ENCODE measurements around the gene FOXO6.

- no peak for TF ChIP-seq ZNF138 (CRISPR knock-in tag; conservative IDR thresholded peaks at IDR 0.05)
- no peak for TF ChIP-seq ZBTB43 (CRISPR knock-in tag; IDR thresholded peaks at IDR 0.05)
- TF ChIP-seq USF2 (CRISPR knock-in tag; IDR thresholded peaks at IDR 0.05) = no peak
- TF ChIP-seq CDX4 (CRISPR knock-in tag; IDR thresholded peaks at IDR 0.05; ENCODE audit: borderline replicate concordance) = no peak
- TF ChIP-seq CTCF (IDR thresholded peaks at IDR 0.05) = no peak
- TF ChIP-seq FOXK1 (CRISPR knock-in tag; IDR thresholded peaks at IDR 0.05) = no peak
- TF ChIP-seq RELA (CRISPR knock-in tag; IDR thresholded peaks at IDR 0.05; ENCODE audit: borderline replicate concordance) = no peak
- no peak for TF ChIP-seq CREB1 (CRISPR knock-in tag; IDR thresholded peaks at IDR 0.05)
- no peak for TF ChIP-seq ZNF232 (CRISPR knock-in tag; IDR thresholded peaks at IDR 0.05)
- no peak for TF ChIP-seq NR2C2 (CRISPR knock-in tag; IDR thresholded peaks at IDR 0.05)
- no peak for TF ChIP-seq TP53 (CRISPR knock-in tag; IDR thresholded peaks at IDR 0.05)
- TF ChIP-seq ELF4 (CRISPR knock-in tag; IDR thresholded peaks at IDR 0.05; ENCODE audit: low read depth) = no peak
- no peak for TF ChIP-seq CBFB (CRISPR knock-in tag; IDR thresholded peaks at IDR 0.05; ENCODE audit: low read depth)
- TF ChIP-seq CREM (CRISPR knock-in tag; IDR thresholded peaks at IDR 0.05) = no peak
Measured at GRCh38 chr1:41392528-41392924, 31.3 kb downstream of the FOXO6 start.
